Muscle of leg (tissue), 11 donors: Measurements from ENCODE around the gene CAPN5. TPM values are rescaled to one million over a fixed set of nuclear protein-coding genes. Genes with fewer than 3 reads are reported as not detected.

Experiments used
- DNase-seq: peaks from one replicate; pipeline ENCODE4 v3.0.0; 2013
- H3K27ac ChIP-seq: one replicate; pipeline ENCODE4 v1.5.1; 2013; ENCODE audit warnings: mild to moderate bottlenecking, low read length, control low read depth
- H3K27me3 ChIP-seq: one replicate; pipeline ENCODE4 v1.6.1; 2013; ENCODE audit warnings: low read length; ENCODE audit not compliant: control insufficient read depth, insufficient read depth
- H3K36me3 ChIP-seq: one replicate; pipeline ENCODE4 v1.6.1; 2013; ENCODE audit warnings: low read length; ENCODE audit not compliant: control insufficient read depth, insufficient read depth
- H3K4me1 ChIP-seq: one replicate; pipeline ENCODE4 v1.6.1; 2013; ENCODE audit warnings: low read length; ENCODE audit not compliant: control insufficient read depth, insufficient read depth
- H3K4me3 ChIP-seq: one replicate; pipeline ENCODE4 v1.5.1; 2013; ENCODE audit warnings: low read length, control low read depth
- H3K9me3 ChIP-seq: replicated peaks from 2 replicates; pipeline ENCODE4 v1.6.1; 2013; ENCODE audit warnings: low read depth, low read length; ENCODE audit not compliant: control insufficient read depth
- WGBS: methylation state at CpG from one replicate; pipeline ENCODE4 v1.1.5; 2013; ENCODE audit warnings: missing lambda C conversion rate; ENCODE audit not compliant: insufficient coverage; 5-methylcytosine and 5-hydroxymethylcytosine counted together
- polyA plus RNA-seq, 8 donors: library from polyadenylated mRNA; unstranded; fragments of 120-200 nt; gene quantifications; one replicate each; pipeline versions ENCODE4 v1.2.1 to v1.2.3, GENCODE V29; 2013; ENCODE audit warnings: inconsistent platforms in 1 of 8, low replicate concordance in 1 of 8; ENCODE audit not compliant: insufficient read length in 8 of 8, insufficient read depth in 1 of 8
- total RNA-seq: library from RNA; stranded (reverse); fragments of 120-200 nt; gene quantifications from one replicate; pipeline ENCODE4 v1.2.4, GENCODE V29; 2013

Gene CAPN5
- total and polyA plus RNA-seq, 9 donors, result 6.2 to 17.8 (median 12.1) TPM

GRCh38 chr11:77139201-77139600, 72.4 kb downstream of the CAPN5 start:
- Histone ChIP-seq H3K36me3 (no peaks in the 10 kb centered on the region), H3K4me3 (no peak overlapping the region), H3K27ac (no peak overlapping the region), H3K4me1 (peaks cover 42% of the 10 kb centered on the region), H3K9me3 (no peaks in the 10 kb centered on the region), H3K27me3 (peaks cover 29% of the 10 kb centered on the region)
- no peak for DNase-seq
- 96% methylated on average over 7 of the region's 8 CpGs for WGBS

GRCh38 chr11:77140231-77140851, 73.6 kb downstream of the CAPN5 start:
- no peaks in the 10 kb centered on the region for H3K9me3 ChIP-seq
- DNase-seq, result peak; percentile 75
- peak overlapping the region; percentile 72 for H3K27ac ChIP-seq
- H3K27me3 ChIP-seq, result peaks cover 29% of the 10 kb centered on the region
- H3K36me3 ChIP-seq, result no peaks in the 10 kb centered on the region
- no peak overlapping the region for H3K4me3 ChIP-seq
- H3K4me1 ChIP-seq, result peaks cover 50% of the 10 kb centered on the region
- WGBS, result 17% methylated on average over 1 of the region's 8 CpGs

- Histone ChIP-seq H3K27ac (peak overlapping the region; percentile 72), H3K4me3 (no peak overlapping the region), H3K9me3 (no peaks in the 10 kb centered on the region), H3K27me3 (peaks cover 31% of the 10 kb centered on the region), H3K36me3 (no peaks in the 10 kb centered on the region), H3K4me1 (peaks cover 50% of the 10 kb centered on the region)
- DNase-seq, result no peak
- no CpG with 5 or more reads among the region's 4 CpGs for WGBS
Observed at GRCh38 chr11:77141034-77141433, 74.3 kb downstream of the CAPN5 start.

GRCh38 chr11:77141475-77141874, 74.7 kb downstream of the CAPN5 start:
- Histone ChIP-seq H3K4me1 (peaks cover 54% of the 10 kb centered on the region), H3K4me3 (no peak overlapping the region), H3K27ac (no peak overlapping the region), H3K27me3 (peaks cover 33% of the 10 kb centered on the region), H3K9me3 (no peaks in the 10 kb centered on the region), H3K36me3 (no peaks in the 10 kb centered on the region)
- DNase-seq, result no peak
- WGBS, result 87% methylated on average over 3 of the region's 4 CpGs

- H3K4me3 ChIP-seq, result no peak overlapping the region
- no peak overlapping the region for H3K27ac ChIP-seq
- peaks cover 57% of the 10 kb centered on the region for H3K4me1 ChIP-seq
- 80% methylated on average over 3 of the region's 11 CpGs for WGBS
- H3K36me3 ChIP-seq, result no peaks in the 10 kb centered on the region
- H3K27me3 ChIP-seq, result peaks cover 30% of the 10 kb centered on the region
- no peak for DNase-seq
- H3K9me3 ChIP-seq, result no peaks in the 10 kb centered on the region
Observed at GRCh38 chr11:77142091-77142975, 75.6 kb downstream of the CAPN5 start.

GRCh38 chr11:77143405-77144020, 76.7 kb downstream of the CAPN5 start:
- no peaks in the 10 kb centered on the region for H3K9me3 ChIP-seq
- H3K27me3 ChIP-seq, result peaks cover 24% of the 10 kb centered on the region
- H3K27ac ChIP-seq, result no peak overlapping the region
- DNase-seq, result no peak
- peaks cover 54% of the 10 kb centered on the region for H3K4me1 ChIP-seq
- H3K4me3 ChIP-seq, result no peak overlapping the region
- H3K36me3 ChIP-seq, result no peaks in the 10 kb centered on the region
- 83% methylated on average over 8 of the region's 8 CpGs for WGBS

- Histone ChIP-seq H3K4me1 (peaks cover 48% of the 10 kb centered on the region), H3K4me3 (no peak overlapping the region)
- 25% methylated on average over 2 of the region's 9 CpGs for WGBS
Observed at GRCh38 chr11:77144196-77144856, 77.6 kb downstream of the CAPN5 start.

GRCh38 chr11:77144857-77145428, 78.2 kb downstream of the CAPN5 start:
- Histone ChIP-seq H3K27me3 (peaks cover 16% of the 10 kb centered on the region), H3K36me3 (no peaks in the 10 kb centered on the region), H3K9me3 (no peaks in the 10 kb centered on the region), H3K27ac (no peak overlapping the region), H3K4me1 (peaks cover 42% of the 10 kb centered on the region), H3K4me3 (no peak overlapping the region)
- WGBS, result 63% methylated on average over 3 of the region's 7 CpGs
- no peak for DNase-seq

More at GRCh38 chr11:77144196-77144856, 77.6 kb downstream of the CAPN5 start:
- H3K36me3 ChIP-seq, result no peaks in the 10 kb centered on the region
- no peaks in the 10 kb centered on the region for H3K9me3 ChIP-seq
- peaks cover 18% of the 10 kb centered on the region for H3K27me3 ChIP-seq
- no peak overlapping the region for H3K27ac ChIP-seq
- DNase-seq, result no peak

GRCh38 chr11:77146261-77147035, 79.7 kb downstream of the CAPN5 start:
- WGBS, result 79% methylated on average over 7 of the region's 10 CpGs
- Histone ChIP-seq H3K9me3 (no peaks in the 10 kb centered on the region), H3K27me3 (peaks cover 16% of the 10 kb centered on the region), H3K4me3 (no peak overlapping the region), H3K4me1 (peaks cover 35% of the 10 kb centered on the region), H3K36me3 (no peaks in the 10 kb centered on the region), H3K27ac (no peak overlapping the region)
- no peak for DNase-seq
